Suppressor macrophage treated with lipopolysaccharide for 4 hours (primary cell): ENCODE measurements around the gene MCU.
"Not testable (repeated sequence)": the region's sequence is repeated elsewhere in the genome, so short reads cannot be mapped to it uniquely, and the experiment has no call there.

Source experiments
- DNase-seq: peaks from one replicate; pipeline ENCODE4 v3.0.0-alpha.2; 2020

MCU gene

GRCh38 chr10:72691863-72692743 lies at the start of gene MCU:
Gene MCU (plus strand): TSS chr10:72692143. CDS start chr10:72692152, 9 bp downstream.
- DNase-seq, result peak; percentile 97

- DNase-seq, result no peak
Observed at GRCh38 chr10:72642318-72642717, 49.6 kb upstream of the MCU start.

- DNase-seq, result no peak
Observed at GRCh38 chr10:72645263-72645858, 46.6 kb upstream of the MCU start.

DNA sequence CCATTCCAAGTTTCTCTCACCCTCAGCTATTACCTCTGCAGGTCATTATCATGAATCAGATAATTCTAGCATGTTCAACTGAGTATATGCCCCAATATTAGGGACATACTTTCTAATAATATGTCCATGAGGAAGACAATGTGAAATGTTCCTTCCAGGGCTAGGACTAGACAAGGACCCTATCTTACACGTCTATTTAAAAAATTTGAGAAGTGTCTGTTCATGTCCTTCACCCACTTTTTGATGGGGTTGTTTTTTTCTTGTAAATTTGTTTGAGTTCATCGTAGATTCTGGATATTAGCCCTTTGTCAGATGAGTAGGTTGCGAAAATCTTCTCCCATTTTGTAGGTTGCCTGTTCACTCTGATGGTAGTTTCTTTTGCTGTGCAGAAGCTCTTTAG lies 45.0 kb upstream of the MCU start:
- not testable (repeated sequence) for DNase-seq

DNA sequence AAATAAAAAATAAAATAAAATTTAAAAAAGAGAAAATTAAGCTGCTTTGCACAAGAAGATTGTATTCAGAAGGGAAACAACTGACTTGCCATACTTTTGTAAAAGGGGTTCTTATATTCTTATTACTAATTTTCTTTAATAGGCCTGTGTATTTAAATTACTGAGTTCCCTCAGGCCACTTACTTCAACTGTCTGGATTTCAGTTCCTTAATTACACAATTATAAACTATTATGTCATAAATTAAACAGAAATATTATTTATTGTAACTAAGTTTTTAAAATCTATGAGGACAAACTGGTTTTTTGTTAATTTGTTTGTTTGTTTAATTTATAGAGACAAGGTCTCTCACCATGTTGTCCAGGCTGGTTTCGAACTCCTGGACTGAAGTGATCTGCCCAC lies 43.6 kb upstream of the MCU start:
- no peak for DNase-seq

GRCh38 chr10:72649291-72649690 lies 42.7 kb upstream of the MCU start:
- peak; percentile 69 for DNase-seq

GRCh38 chr10:72653383-72654096 lies 38.4 kb upstream of the MCU start:
- DNase-seq, result no peak

- DNase-seq, result no peak
Observed at GRCh38 chr10:72654720-72655119, 37.2 kb upstream of the MCU start.

GRCh38 chr10:72658696-72659400 lies 33.1 kb upstream of the MCU start:
- DNase-seq, result no peak

DNA sequence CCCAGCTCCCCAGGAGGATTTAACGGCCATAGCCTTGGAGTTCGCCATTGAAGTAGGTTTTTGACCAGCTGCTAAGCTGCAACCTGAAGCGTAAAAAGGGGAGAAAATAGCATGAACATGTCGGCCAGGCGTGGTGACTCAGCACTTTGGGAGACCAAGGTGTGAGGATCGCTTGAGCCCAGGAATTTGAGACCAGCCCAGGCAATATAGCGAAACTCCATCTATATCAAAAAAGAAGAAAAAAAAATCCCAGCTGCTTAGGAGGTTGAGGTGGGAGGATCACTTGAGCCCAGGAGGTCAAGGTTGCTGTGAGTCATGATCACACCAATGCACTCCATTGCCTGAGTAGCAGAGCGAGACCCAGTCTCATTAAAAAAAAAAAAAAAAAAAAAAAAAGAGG lies 32.2 kb upstream of the MCU start:
- DNase-seq, result no peak

- DNase-seq, result no peak
Observed at GRCh38 chr10:72660220-72660619, 31.7 kb upstream of the MCU start.

DNA sequence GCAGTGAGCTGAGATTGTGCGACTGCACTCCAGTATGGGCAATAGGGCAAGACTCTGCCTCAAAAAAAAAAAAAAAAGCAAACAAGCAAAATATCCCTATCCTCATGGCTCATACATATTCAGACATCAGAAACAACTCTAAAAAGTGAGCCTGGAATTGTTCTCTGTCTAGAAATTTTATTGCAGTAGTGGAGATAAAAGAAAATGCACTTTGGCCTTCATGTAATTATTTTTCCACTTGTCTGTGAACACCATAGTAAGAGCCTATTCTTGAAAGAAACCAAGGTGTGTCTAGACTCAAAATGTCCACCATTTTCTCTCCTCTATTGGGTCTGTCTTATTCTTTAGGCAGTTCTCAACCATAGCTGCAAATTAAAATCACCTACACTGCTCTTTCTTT lies 30.5 kb upstream of the MCU start:
- DNase-seq, result no peak

GRCh38 chr10:72663971-72664370 lies 28.0 kb upstream of the MCU start:
- DNase-seq, result peak; percentile 16

- DNase-seq, result no peak
Observed at GRCh38 chr10:72665925-72666324, 26.0 kb upstream of the MCU start.

DNA sequence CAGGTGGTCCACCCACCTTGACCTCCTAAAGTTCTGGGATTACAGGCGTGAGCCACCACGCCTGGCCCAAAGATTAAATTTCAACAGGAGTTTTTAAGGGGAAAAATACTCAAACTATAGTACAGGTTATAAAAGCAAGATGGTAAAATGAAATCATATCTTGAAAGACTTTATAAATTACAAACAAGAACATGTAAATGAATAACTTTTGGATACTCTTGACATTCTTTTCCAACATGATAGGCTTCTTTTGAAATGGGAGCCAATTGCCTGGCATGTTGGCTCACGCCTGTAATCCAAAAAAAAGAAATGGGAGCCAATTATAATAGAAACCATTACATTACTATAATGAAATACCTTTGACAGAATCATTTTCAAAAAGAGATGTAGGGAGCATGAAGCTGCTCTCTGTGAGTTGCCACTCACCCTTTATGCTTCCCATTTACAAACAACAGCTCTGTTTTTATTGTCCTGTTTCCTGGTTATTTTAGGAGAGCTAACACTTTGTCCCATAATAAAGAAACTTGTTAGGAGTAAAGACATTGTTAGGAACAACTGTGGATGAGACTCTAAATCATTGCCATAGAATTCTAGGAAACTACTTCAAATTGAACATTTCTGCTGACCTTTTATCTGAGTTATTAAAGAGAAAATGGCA lies 24.6 kb upstream of the MCU start:
- no peak for DNase-seq

DNA sequence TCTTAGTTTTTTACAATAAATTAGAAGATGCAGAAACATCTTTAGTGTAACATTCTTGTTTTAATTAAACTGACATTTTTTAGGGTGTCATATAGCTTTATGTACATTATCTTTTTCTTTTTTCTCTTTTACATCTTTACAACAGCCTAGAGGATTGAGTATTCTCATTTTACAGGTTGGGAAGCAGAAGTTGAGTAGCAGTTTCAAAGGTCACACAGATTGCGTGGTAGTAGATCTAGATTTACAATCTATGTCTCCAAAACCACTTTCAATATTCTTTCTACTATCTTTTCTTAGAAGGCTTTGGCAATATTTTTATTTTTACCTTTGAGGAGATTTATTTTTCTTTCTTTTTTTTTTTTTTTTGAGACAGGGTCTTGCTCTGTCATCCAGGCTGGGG lies 18.7 kb upstream of the MCU start:
- no peak for DNase-seq

GRCh38 chr10:72674174-72674573 lies 17.8 kb upstream of the MCU start:
- DNase-seq, result not testable (repeated sequence)

GRCh38 chr10:72679838-72680241 lies 12.1 kb upstream of the MCU start:
- DNase-seq, result no peak

- DNase-seq, result no peak
Observed at GRCh38 chr10:72682638-72683037, 9.3 kb upstream of the MCU start.

DNA sequence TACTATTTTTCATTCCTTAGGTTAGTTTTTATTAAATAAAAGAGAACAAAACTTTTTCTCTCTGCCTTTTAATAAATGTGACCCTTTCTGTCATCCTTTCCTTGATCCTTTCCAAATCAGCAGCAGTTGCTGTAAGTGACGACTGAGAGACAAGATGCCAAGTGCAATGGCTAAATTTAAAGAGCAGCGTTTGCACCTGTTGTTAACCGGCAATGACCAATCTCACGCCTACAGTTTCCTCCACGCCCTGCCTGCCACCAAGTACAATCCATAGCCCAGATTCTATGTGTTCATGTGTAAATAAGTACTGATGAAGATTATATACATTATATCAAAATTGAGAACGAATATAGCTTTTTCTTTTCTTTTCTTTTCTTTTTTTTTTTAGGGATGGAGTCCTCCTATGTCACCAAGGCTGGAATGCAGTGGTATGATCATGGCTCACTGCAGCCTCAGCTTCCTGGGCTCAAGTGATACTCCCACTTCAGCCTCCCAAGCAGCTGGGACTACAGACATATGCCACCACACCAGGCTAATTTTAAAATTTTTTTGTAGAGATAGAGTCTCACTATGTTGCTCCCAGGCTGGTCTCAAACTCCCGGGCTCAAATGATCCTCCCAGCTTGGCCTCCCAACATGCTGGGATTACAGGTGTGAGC lies 6.5 kb upstream of the MCU start:
- no peak for DNase-seq

DNA sequence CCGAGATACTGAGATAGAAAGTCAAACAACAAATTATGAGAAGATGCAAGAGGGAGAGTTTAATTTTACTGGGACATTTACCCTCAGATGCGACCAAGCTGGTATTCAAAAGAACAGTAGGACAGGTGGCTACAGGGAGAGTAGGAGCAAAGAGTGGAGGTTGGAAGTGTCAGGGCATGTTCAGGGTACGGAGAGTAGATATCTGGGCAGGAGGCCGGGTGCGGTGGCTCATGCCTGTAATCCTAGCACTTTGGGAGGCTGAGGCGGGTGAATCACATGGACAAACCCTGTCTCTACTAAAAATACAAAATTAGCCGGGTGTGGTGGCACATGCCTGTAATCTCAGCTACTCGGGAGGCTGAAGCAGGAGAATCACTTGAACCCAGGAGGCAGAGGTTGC lies 5.5 kb upstream of the MCU start:
- DNase-seq, result not testable (repeated sequence)

- DNase-seq, result no peak
Observed at GRCh38 chr10:72687035-72687434, 4.9 kb upstream of the MCU start.
